Left ventricle myocardium inferior (tissue), 1 donor: ENCODE measurements around the gene FAM120AOS. TPM values are rescaled to one million over a fixed set of nuclear protein-coding genes. Genes with fewer than 3 reads are reported as not detected.

Experiments
- DNase-seq: peaks from one replicate; pipeline ENCODE4 v3.0.0-alpha.2; 2020
- H3K27ac ChIP-seq: fragments of 200-600 bp; replicated peaks from 2 replicates; pipeline ENCODE4 v1.8.0; 2021
- H3K27me3 ChIP-seq: fragments of 200-600 bp; 2 replicates; pipeline ENCODE4 v1.8.0; 2021; ENCODE audit warnings: low read depth
- H3K36me3 ChIP-seq: fragments of 200-600 bp; 2 replicates; pipeline ENCODE4 v1.8.0; 2021
- H3K4me1 ChIP-seq: fragments of 200-600 bp; 2 replicates; pipeline ENCODE4 v1.8.0; 2021
- H3K4me3 ChIP-seq: fragments of 200-600 bp; 2 replicates; pipeline ENCODE4 v1.8.0; 2021; ENCODE audit warnings: mild to moderate bottlenecking, moderate library complexity
- H3K9me3 ChIP-seq: fragments of 200-600 bp; replicated peaks from 2 replicates; pipeline ENCODE4 v1.8.0; 2021
- CTCF ChIP-seq: fragments of 200-600 bp; IDR thresholded peaks from 2 replicates; pipeline ENCODE4 v1.8.0; 2021; ENCODE audit warnings: antibody characterized with exemption, mild to moderate bottlenecking, borderline replicate concordance
- intact Hi-C: fragments of 100-400 bp; cut with micrococcal nuclease; formaldehyde crosslinking; loops from one replicate; pipeline ENCODE4 v1.11.0; 2022
- total RNA-seq: library from RNA; stranded (reverse); fragmentation: NEBNext Ultra II Directional; extraction: Animal tissue kit (Norgen Biotek cat#: 25700); gene quantifications from one replicate; pipeline ENCODE4 v1.2.1, GENCODE V29; 2021
- donor health status: DM: no; HTN: yes; CAD: no; lungs with severe emphysema.

Gene FAM120AOS
- total RNA-seq, 1 donor from 2014 or later, result 27.3 TPM

- Histone ChIP-seq H3K4me1 (peaks cover 92% of the 10 kb centered on the region), H3K27ac (peak overlapping the region; percentile 98)
- intact Hi-C loops, result loop anchor here (5.0 kb wide), 1 partner anchor 111 kb away; no protein-coding TSS in a partner anchor
Measured at GRCh38 chr9:93456022-93456421, 2.6 kb upstream of the FAM120AOS start.

GRCh38 chr9:93452710-93453046, 703 bp downstream of the FAM120AOS start:
- peak overlapping the region; percentile 94 for H3K4me3 ChIP-seq
- H3K27ac ChIP-seq, result peak overlapping the region; percentile 98
- peaks cover 79% of the 10 kb centered on the region for H3K4me1 ChIP-seq
- peaks cover 23% of the 10 kb centered on the region for H3K36me3 ChIP-seq
- no peak for DNase-seq
- TF ChIP-seq CTCF, result no peak
- no peaks in the 10 kb centered on the region for H3K27me3 ChIP-seq
- no peaks in the 10 kb centered on the region for H3K9me3 ChIP-seq
- intact Hi-C loops, result no loop called here

More at GRCh38 chr9:93456022-93456421, 2.6 kb upstream of the FAM120AOS start:
- DNase-seq, result no peak
- H3K27me3 ChIP-seq, result no peaks in the 10 kb centered on the region
- no peak overlapping the region for H3K4me3 ChIP-seq
- H3K9me3 ChIP-seq, result no peaks in the 10 kb centered on the region
- no peaks in the 10 kb centered on the region for H3K36me3 ChIP-seq
- TF ChIP-seq CTCF, result no peak

GRCh38 chr9:93451849-93452709, 1.3 kb downstream of the FAM120AOS start:
- intact Hi-C loops, result no loop called here

GRCh38 chr9:93450945-93451815, 2.2 kb downstream of the FAM120AOS start, which contains the start of gene FAM120A:
TSS of gene FAM120A (plus strand) at chr9:93451685. CDS start at chr9:93451916, 231 bp downstream.
- Histone ChIP-seq H3K36me3 (peaks cover 38% of the 10 kb centered on the region), H3K9me3 (no peaks in the 10 kb centered on the region), H3K4me1 (peaks cover 64% of the 10 kb centered on the region), H3K27ac (peak within 1 kb of the TSS; percentile 98), H3K27me3 (no peaks in the 10 kb centered on the region), H3K4me3 (peak within 1 kb of the TSS; percentile 94)
- no peak for TF ChIP-seq CTCF
- intact Hi-C loops, result no loop called here
- peak; percentile 73 for DNase-seq

More at GRCh38 chr9:93451849-93452709, 1.3 kb downstream of the FAM120AOS start:
- peak; percentile 55 for DNase-seq
- no peaks in the 10 kb centered on the region for H3K9me3 ChIP-seq
- H3K27ac ChIP-seq, result peak overlapping the region; percentile 98
- no peaks in the 10 kb centered on the region for H3K27me3 ChIP-seq
- peak overlapping the region; percentile 94 for H3K4me3 ChIP-seq
- peaks cover 29% of the 10 kb centered on the region for H3K36me3 ChIP-seq
- peaks cover 73% of the 10 kb centered on the region for H3K4me1 ChIP-seq
- TF ChIP-seq CTCF, result peak; percentile 42

GRCh38 chr9:93447655-93448054, 5.7 kb downstream of the FAM120AOS start:
- Histone ChIP-seq H3K36me3 (peaks cover 43% of the 10 kb centered on the region), H3K27me3 (no peaks in the 10 kb centered on the region), H3K4me1 (peaks cover 33% of the 10 kb centered on the region), H3K4me3 (no peak overlapping the region), H3K9me3 (no peaks in the 10 kb centered on the region), H3K27ac (no peak overlapping the region)
- intact Hi-C loops, result no loop called here
- no peak for DNase-seq
- no peak for TF ChIP-seq CTCF
